K562 (cell line): ENCODE results near the gene MMRN2. TPM values are rescaled to one million over a fixed set of nuclear protein-coding genes. Genes with fewer than 3 reads are reported as not detected.

ENCODE experiments used
- ARID4B ChIP-seq: sonication (generic); formaldehyde crosslinking; IDR thresholded peaks from 2 replicates; pipeline ENCODE4 v1.8.0; 2022; ENCODE audit warnings: mild to moderate bottlenecking, missing genetic modification reagents
- CCNT2 ChIP-seq: IDR thresholded peaks from 2 replicates; pipeline ENCODE4 v1.6.1; 2011; ENCODE audit warnings: borderline replicate concordance, low read depth, mild to moderate bottlenecking, moderate library complexity, mixed read lengths, low read length; ENCODE audit not compliant: insufficient read length; ENCODE audit errors: extremely low read depth
- DMBX1 ChIP-seq: fragments of 250-450 bp; sonication (Bioruptor Pico); IDR thresholded peaks from 2 replicates; pipeline ENCODE4 v1.8.0; 2022; ENCODE audit warnings: inconsistent platforms, mild to moderate bottlenecking, moderate library complexity, borderline replicate concordance
- ELF1 ChIP-seq: fragments of 200-800 bp; sonication (Bioruptor generic); IDR thresholded peaks from 2 replicates; pipeline ENCODE4 v1.6.1; 2016; ENCODE audit warnings: missing genetic modification characterization, missing compliant biosample characterization
- ELF4 ChIP-seq: fragments of 450-650 bp; formaldehyde crosslinking; IDR thresholded peaks from 2 replicates; pipeline ENCODE4 v1.4.0; 2022; ENCODE audit warnings: missing genetic modification characterization
- FOXA1 ChIP-seq: fragments of 450-650 bp; IDR thresholded peaks from 2 replicates; pipeline ENCODE4 v1.6.1; 2016; ENCODE audit warnings: mild to moderate bottlenecking, borderline replicate concordance
- OTX1 ChIP-seq: fragments of 450-650 bp; formaldehyde crosslinking; IDR thresholded peaks from 2 replicates; pipeline ENCODE4 v1.4.0; 2022; ENCODE audit warnings: mild to moderate bottlenecking
- RAD21 ChIP-seq, 2 experiments: fragments of 250-450 bp in 1 of 2; fragments of 450-650 bp in 1 of 2; sonication (Bioruptor Pico) in 1 of 2; formaldehyde crosslinking in 1 of 2; IDR thresholded peaks in 1 of 2; conservative IDR thresholded peaks in 1 of 2; 2 replicates each; pipeline versions ENCODE4 v1.4.0 to v1.8.0; 2020 to 2022; ENCODE audit warnings: mild to moderate bottlenecking in 2 of 2, moderate library complexity in 1 of 2
- RB1 ChIP-seq: fragments of 450-650 bp; IDR thresholded peaks from 2 replicates; pipeline ENCODE4 v1.6.1; 2017; ENCODE audit warnings: low read depth, mild to moderate bottlenecking
- TOE1 ChIP-seq, 2 experiments: fragments of 450-650 bp in 1 of 2; sonication (generic) in 1 of 2; formaldehyde crosslinking in 1 of 2; IDR thresholded peaks; 2 replicates each; pipeline versions ENCODE4 v1.7.1 to v1.8.0; 2016 to 2022; ENCODE audit warnings: borderline replicate concordance in 2 of 2, mild to moderate bottlenecking in 2 of 2, antibody characterized with exemption in 1 of 2, inconsistent platforms in 1 of 2, low read depth in 1 of 2, missing genetic modification reagents in 1 of 2, moderate library complexity in 1 of 2
- ZNF449 ChIP-seq: fragments of 250-450 bp; sonication (Bioruptor Pico); IDR thresholded peaks from 2 replicates; pipeline ENCODE4 v1.8.0; 2022; ENCODE audit warnings: moderate library complexity, mild to moderate bottlenecking, inconsistent platforms
- polyA plus RNA-seq, 8 experiments: library from polyadenylated mRNA; depleted of rRNA in 4 of 8; stranded (reverse) in 5 of 8; unstranded in 3 of 8; fragments of >200 nt; fragmentation: Nextera tagmentation in 2 of 8; fragmentation: Illumina TruSeq in 1 of 8; extraction: Ambion mirVana in 2 of 8; extraction: Trizol in 1 of 8; gene quantifications; 2 replicates each; pipeline versions ENCODE4 v1.2.1 to v1.2.3, GENCODE V29; 2011 to 2014; ENCODE audit warnings: inconsistent platforms in 1 of 8, missing spikeins in 1 of 8
- total RNA-seq, 7 experiments: library from RNA; depleted of rRNA in 6 of 7; stranded (reverse); fragments of >200 nt in 6 of 7; fragmentation: Illumina TruSeq in 2 of 7; extraction: Trizol in 2 of 7; gene quantifications; 2 replicates each; pipeline versions ENCODE4 v1.2.1 to v1.2.3, GENCODE V29; 2011 to 2021; ENCODE audit warnings: low replicate concordance in 1 of 7

Gene MMRN2
- total and polyA plus RNA-seq, 9 of the 15 experiments (the other 6 are each of a cell fraction or from before 2014, with no cell fraction given), result 0.07 to 2.0 (median 1.2) TPM

- no peak for TF ChIP-seq ARID4B (CRISPR knock-in tag)
- TF ChIP-seq RB1, result peak; percentile 81
- no peak for TF ChIP-seq FOXA1
- TF ChIP-seq CCNT2, result no peak
- TF ChIP-seq ELF4 (CRISPR knock-in tag), result no peak
- no peak for TF ChIP-seq DMBX1 (CRISPR knock-in tag)
- no peak for TF ChIP-seq ZNF449 (CRISPR knock-in tag)
- TF ChIP-seq TOE1 (IDR thresholded peaks at IDR 0.05; ENCODE audit: borderline replicate concordance), result 0 out of 2 replicates have a peak, but pooled peaks have one; percentile 23
- no peak for TF ChIP-seq TOE1 (CRISPR knock-in tag; IDR thresholded peaks at IDR 0.05; ENCODE audit: borderline replicate concordance, low read depth)
- TF ChIP-seq ELF1 (tag), result no peak
- TF ChIP-seq RAD21 (CRISPR knock-in tag; conservative IDR thresholded peaks at IDR 0.05 in 1 of 2, IDR thresholded peaks at IDR 0.05 in 1 of 2), result peak; percentile 87 to 97
- TF ChIP-seq OTX1 (CRISPR knock-in tag), result 0 out of 2 replicates have a peak, but pooled peaks have one; percentile 25
Measured at GRCh38 chr10:86960003-86960862, 2.8 kb upstream of the MMRN2 start (continued).
